CD4-positive, alpha-beta T cell treated with Interferon gamma for 1 hour (primary cell): ENCODE results near the gene TRPM3.

Experiments
- DNase-seq: peaks from one replicate; pipeline ENCODE4 v3.0.0-alpha.2; 2020

The TRPM3 gene

DNA sequence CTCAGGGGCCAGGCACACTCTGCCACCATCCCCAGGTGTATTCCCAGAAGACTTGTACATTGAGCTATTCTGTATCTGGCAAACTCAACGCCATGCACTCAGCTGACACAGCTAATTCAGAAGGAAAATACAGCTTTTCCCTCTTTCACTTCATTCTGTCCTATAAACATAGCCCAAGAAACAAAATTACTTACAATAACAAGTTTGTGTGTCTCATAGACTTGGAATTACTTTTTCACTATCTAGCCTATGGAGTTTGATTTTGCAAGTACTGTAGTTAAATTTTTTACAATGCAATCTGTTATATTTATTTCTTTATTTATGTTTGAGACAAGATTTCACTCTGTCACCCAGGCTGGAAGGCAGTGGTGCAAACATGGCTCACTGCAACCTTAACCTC is 581.9 kb downstream of the TRPM3 start:
- DNase-seq: no peak

DNA sequence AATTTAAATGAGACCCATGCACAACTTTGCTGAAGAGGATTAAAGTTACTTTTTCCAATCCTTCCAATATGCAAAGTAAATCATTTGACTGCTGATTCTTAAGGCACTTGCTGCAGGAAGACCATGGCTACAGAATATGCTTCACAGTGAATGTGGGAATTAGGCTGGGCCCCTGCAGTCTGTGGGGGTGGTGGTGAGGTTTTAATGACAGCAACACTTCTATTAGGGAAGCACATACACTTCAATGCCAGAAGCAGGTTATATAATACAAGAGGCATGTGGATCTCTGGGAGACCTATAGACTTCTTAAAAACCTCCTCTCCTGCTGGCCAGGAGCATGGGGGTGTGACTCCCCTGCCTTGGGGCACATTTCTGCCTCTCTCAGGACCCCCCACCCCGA is 582.4 kb downstream of the TRPM3 start:
- no peak for DNase-seq

DNA sequence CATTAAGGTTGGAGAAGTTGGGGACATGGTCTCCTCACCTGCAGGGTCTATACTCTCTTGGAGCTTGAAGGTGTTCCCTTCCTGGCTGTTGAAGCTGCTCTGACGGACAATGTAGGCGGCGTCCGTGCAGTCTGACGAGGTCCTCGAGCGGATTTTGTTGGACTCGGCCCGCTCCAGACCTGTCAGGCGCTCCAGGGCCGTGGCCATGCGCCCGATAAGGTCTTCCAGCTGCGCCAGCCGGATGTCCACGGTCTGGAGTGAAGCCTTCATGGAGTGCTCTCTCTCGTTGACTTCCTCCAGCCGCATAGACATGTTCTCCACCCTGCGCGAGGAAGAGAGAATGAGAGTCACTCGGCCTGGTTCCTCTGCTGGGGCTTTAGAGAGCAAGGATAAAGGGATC is 584.3 kb downstream of the TRPM3 start:
- DNase-seq: no peak

DNA sequence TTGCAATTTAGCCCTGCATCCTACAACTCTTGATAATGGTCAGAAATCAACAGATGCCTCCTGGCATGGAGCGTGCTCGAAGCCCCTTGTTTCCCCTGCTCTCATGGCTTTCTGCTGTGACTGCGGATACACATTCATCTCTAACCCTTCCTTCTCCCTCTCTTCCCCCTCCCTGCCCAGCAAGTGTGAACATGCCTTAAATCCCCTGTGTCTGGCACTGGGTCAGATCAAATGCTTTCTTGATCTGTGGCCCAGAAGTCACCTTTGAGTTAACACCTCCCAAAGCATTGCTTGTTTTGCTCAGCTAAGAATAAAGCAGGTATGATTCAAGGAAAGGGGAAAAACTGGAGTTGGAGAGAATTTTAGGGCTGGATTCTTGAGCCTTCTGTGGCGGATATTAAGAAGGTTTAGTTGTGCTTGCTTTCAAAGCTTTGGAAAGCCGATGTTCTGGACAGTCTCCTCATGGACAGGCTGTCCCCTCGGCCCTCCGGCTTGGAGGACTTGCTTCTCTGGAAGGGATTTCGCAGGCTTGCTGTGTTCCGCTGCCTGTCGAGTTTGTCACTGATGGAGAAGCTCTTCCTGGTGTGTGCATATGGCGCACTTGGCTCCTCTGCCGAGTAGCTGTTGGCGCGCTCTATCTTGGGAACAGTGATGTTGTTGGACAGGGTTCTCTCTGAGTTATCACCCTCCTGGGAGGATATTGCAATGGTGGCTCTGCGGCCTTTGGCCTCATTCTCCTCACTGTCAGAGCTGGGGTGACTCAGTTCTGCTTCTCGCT is 585.7 kb downstream of the TRPM3 start:
- no peak for DNase-seq

DNA sequence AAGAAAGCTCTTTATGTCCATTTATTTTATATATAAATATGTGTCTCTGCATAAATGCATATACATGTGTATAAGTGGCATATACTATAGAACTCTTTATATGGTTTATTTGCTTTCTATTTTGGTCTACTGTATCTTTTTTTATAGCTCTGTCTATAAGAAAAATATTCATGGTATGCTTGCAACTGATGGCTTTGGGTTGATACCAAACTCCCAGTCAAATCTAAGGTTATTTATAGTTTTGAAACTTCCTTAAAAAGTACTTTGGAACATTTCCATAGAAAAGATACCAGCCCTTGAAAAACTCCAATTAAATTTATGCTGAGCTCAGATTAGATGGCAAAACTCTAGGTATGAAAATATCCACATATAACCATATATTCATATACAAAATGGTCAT is 587.0 kb downstream of the TRPM3 start:
- DNase-seq: no peak

DNA sequence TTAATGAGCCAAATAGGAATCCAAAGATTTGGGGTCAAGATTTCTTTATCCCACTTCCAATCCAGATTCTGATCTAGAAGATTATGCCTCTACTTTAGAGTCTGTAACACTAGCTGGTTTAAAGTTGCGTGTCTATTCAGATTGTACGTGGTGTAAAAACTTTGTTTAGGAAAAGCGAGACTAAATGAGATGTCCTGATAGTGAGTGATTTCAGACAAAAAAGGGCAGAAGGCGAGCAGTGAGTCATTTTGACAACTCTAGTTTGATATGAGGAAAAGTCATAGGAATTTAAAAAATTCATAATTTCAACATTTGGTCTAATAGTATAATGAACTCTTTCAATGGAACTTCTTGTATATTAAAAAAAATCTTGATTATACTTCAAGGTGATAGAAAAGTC is 587.4 kb downstream of the TRPM3 start:
- DNase-seq: no peak

DNA sequence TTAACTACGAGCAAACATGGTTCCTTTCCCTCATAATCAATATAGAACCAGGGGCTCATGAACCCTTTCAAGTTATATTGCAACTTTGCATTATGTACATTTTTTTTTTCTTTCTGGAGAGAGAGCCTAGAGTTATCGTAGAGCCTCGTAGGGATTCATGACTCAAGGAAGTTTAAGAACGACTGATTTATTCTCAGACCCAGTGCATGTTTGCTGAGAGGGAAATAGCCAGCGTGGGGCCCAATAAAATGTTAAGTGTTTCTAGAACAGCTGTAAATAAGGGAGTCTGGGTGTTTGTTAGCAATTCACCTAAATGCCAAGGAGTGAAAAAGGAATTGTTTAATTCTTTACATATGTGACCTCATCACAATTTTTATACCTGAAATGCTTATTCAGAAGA is 587.9 kb downstream of the TRPM3 start:
- no peak for DNase-seq

DNA sequence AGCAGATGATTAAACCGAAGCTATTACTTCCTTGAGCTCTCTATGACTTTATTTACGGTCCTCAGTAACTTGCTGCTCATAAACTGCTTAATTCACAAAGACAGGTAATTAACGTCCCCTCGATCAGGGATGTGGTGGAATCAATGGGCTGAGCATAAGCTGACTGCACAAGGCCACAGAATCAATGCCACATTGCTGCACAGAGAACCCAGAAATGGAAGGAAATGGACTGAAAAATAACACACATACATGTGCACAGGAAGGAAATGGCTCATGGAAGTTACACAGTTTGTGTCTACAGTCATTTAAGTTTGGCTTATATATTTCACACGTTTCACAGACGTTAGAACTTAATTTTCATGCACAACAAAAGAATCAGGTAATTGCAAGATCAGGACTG is 588.7 kb downstream of the TRPM3 start:
- DNase-seq: no peak

DNA sequence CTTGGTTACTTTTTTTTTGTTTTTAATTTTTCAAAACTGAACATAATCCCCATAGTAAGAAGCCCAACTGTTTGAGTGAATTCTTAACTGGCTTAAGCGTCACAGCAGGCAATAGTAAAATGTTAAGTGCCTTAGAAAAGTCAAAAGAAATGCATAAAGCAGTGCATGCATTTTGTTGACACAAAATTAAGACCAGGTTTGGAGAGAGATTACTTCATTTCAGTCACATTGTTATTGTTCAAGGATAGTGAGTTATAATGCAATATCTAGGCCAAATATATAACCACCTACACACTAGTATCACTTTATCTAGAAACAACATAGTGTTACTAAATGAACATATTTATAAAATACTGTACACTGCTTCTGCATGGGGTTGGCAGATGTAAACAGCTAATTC is 590.1 kb downstream of the TRPM3 start:
- no peak for DNase-seq

DNA sequence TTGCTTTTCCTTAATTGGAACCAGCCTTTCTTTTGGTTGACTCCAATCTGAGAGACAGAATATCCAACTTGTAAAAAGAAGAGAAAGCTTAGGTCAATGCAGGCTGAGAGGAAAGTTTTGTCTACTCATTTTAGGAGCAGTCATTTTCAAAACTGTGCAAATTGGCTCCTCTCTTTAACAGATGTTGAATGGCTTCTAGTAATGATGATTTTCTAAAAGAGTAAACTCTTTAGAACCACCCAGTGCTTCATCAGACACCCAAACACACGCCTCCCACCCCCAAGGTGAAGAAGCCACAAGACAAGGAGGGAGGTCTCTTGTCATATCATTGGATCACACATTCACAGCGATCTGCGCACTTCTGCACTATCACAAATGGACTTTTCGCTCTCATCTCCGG is 590.7 kb downstream of the TRPM3 start:
- DNase-seq: no peak

DNA sequence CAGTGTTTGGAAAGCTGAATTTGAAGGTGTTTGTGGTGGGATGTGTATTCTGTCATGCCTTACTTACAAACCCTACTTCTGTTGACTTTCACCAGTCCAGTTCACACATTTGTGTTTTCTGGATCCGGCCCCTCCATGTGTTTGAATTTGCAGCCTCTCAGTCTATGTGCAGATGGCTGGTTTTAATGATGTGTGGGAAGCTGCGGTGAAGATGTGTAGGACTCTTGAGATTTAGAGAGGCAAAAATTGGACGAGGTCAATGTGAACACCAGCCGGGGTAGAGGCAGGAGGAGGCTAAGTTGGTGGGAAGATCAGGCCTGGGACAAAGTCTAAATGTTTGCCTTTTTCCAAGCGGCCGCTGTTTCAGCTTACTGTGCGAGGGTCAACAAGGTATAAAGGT is 591.6 kb downstream of the TRPM3 start:
- DNase-seq: no peak

DNA sequence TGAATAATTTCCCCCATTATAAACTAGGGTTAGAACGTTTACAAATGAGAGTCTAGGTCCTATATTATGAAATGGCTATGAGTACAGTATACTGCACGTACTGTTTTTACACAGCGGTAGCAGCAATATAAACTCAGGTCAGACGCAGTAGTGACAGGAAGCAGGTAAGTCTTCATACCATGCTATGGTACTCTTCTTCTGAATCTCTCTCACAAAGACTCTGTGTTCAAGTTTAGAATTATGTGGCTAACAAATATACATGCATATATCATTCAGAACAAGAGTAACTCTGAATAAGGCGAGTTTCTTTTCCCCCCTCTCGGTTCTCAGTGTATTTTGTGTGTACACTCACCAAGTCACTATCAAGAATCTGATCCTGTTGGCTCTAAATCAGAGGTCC is 592.0 kb downstream of the TRPM3 start:
- DNase-seq: no peak

DNA sequence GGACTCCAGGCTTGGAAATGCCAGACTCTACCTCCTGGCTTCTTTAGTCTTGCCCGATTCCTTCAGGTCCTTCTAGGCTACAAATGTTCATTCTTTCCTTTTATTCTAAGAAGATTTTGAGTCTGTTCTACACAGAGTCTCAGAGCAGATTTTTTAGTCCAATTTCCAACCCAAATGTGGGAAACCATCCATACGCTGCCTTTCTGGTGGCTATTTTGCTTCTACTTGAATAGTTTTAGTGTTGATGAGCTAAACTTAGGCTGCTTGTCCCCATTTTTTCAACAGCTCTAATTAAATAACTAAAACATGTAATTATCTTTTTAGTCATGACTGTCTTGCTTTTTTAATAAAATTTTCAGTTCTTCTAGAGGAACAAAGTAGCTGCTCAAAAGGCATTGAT is 594.5 kb downstream of the TRPM3 start:
- DNase-seq: no peak

DNA sequence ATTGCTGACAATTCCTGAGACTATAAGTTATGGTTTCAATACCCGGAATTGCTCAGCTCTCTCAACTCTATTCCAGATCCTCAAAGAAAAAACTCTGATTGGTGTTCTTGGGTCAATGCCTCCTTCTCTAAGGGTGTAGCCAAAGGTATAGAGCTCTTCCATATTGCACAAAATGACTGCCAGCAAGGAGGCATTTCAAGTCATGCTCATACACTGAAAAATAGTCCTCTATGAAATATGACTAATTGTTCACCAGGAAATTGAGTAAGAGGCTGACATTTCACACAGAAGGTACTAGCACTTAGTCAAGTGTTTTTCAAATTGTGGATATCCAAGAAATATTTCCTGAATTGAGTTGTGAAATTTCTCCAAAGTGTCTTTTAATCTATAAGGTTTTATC is 595.9 kb downstream of the TRPM3 start:
- DNase-seq: no peak

DNA sequence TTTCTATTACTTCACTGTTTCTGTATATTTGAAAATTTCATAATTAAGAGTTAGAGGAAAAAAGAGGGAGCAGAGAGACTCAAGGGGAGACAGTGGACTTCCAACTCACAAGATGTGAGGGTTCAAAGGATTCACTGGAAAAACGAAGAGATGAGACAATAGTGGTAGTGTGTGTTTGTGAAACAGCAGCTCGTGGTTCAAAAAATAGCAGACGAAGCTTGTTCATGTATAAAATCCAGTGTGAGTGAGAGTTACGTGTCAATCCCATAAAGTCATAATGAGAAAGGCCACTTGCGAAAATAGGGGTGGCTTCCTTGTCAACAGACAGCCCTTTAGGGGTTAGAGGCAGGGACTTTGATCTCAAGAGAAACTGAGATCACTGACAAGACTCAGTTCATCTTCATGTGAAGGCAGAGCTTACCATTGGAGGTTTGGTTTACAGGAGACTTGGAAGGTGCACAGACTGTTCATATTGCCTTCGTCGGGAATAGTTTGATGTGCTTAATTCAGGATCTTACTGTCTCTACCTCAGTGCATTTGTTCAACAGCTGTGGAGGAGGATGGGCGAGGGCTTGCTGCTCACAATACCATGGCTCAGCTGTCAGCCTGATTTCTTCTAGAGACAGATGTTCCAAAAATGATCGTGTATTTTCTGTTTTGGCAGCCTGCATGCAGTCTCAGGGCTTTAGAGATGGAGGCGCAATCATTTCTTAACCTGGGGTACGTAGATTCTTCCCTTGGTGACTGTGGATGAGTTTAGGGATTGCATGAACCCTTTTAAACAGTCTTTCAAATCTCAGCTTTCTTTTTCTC is 601.3 kb downstream of the TRPM3 start:
- no peak for DNase-seq

DNA sequence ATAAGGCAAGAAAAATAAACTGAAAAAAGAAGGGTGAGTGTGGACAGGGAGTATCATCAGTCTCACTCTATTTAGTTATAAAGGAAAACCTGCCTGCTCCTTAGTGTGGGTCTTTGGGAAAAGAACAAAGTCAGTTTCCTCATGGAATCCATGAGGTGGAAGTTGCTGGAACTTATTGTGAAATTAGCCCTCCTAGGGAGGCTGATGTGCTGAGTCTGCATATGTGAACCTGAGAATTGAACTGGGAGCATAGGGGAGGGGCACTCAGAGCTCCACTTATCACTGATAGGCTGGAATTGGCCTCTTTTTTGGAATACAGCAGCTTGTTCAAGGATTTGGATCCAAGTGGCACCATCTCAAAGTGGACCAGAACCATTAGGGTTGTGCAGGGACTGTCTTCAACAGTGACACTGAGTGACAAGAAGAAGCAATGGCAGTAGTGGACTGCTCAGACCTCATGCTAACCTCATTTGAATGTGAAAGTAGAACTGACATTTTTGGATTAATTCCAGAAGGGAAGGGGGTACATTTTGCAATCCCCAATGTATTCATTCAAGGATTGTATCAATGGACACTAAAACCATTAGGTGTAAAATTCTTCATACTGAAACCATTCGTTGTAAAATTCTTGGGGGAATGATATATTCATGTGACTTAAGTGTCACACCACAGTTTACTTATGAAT is 603.4 kb downstream of the TRPM3 start:
- DNase-seq: no peak

DNA sequence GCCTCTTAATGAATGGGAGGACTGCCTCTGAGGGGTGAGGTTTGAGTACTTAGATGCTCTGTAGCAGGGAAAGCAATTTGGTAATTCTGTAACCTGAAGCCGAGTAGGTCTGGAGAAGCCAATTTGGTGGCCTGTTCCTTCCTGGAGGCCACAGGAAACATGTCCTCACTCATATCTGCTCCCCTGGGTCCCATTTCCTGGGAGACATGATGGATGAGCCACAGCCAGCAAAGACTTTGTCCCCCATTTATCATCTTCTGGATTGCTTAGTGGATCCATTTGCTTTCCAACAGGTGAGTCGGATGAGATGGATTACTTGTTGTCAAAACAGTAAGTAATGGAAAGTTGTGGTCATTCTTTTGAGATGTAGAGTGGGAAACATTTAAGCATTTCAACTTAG is 607.1 kb downstream of the TRPM3 start:
- no peak for DNase-seq

DNA sequence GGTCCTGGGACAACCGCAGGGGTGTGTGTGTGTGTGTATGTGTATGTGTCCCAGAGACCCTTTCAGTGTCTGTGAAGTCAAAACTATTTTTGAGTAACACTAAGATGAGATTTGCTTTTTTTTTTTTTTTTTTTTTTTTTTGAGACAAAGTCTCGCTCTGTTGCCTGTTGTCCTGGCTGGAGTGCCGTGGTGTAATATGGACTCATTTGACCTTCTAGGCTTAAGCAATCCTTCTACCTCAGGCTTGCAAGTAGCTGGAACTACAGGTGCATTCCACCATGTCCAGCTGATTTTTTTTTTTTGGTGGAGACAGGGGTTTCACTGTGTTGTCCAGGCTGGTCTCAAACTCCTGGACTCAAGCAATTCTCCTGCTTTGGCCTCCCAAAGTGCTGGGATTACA is 609.6 kb downstream of the TRPM3 start:
- DNase-seq: no peak

DNA sequence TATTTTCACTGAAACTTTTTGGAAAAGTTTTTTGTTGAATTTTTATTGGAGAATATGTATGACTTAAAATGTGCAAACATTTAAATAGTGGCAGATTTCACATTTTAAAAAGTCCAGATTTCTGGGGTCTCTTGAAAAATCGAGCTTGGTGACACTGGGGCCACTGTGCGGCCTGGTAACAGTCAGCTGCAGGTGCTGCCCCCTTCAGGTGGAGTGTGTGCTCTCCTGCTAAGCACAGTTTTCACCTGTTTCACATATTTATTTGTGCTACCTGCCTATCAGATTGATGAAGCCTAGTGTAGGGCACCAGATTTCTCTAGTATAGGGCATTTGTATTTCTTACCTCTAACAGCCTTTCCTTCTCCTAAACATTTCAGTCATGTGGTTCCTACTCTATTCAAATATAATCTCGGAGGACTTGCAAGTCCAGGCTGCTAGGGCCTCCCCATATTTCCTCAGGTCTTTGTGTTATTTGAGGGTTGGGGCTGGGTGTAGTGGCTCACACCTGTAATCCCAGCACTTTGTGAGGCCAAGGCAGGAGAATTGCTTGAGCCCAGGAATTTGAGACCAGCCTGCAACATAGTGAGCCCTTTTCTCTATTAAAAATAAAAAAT is 611.2 kb downstream of the TRPM3 start:
- DNase-seq: no peak

DNA sequence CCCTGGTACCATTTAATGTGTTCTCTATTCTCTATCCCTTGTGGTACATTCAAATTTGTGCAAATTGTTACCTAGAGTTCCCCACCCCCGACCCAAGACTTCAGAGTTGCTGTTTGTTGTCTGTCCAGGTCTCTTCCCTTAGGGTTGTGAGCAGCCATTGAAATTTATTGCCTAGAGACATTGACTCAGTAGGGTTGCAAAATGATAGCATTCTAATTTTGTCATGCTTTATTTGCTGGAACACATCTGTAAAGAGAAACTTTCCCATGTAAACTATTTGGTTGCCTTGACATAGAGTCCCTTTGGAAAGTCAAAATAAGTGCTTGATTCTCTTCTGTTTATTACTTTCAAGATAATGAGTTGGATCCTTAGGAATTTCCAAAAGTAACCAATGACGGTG is 615.3 kb downstream of the TRPM3 start:
- DNase-seq: no peak

DNA sequence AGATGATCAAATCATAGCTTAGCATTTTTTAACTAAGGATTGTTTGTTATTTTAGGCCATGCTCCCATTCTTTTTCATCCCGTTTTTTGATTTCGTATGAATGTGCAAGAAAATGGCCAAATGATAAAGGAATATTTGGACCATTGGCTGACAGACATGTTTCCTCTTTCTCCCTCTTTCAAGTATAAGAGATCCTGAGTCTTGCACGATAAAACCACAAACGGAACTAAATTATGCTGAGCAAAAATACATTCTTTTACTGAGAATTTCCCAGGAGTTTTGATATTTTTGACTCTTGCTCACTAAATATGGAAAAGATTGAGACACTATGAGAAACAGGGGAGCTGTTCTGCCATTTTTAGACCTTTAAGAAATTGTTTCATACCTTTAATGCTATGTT is 616.6 kb downstream of the TRPM3 start:
- no peak for DNase-seq

DNA sequence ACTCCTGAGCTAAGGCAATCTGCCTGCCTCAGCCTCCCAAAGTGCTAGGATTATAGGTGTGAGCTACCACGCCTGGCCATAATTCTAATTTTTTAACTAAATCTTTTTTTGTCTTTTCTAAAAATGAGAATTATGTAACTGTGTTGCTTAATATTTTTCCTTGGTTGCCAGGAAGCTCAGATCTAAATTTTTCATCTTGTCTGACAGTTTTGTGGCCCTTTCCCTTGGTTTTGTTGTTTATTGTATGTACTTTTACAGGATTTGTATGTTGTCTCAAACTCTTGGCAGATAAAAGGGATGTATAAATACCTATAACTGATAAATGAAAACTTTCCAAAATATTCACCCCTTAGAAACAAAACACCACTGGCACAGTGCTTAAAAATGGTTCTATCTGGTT is 618.7 kb downstream of the TRPM3 start:
- no peak for DNase-seq

DNA sequence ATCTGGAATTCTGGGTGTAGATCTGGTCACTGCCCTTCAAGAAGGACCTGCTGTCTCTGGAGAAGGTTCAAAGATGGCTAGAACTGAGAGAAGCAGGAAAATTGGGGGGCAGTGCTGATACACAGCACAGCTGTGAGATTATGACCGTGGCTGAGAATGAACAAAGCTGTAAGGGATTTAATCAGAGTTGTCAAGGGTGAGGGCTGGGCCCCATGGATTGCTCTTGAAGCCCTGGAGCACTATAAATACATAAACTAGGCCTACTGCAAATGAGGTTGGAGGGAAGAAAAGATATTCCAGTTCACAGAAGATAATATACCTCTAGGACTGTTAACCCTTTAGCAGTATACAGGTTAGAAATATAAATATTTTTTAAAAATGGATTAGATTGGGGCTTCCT is 620.6 kb downstream of the TRPM3 start:
- no peak for DNase-seq

DNA sequence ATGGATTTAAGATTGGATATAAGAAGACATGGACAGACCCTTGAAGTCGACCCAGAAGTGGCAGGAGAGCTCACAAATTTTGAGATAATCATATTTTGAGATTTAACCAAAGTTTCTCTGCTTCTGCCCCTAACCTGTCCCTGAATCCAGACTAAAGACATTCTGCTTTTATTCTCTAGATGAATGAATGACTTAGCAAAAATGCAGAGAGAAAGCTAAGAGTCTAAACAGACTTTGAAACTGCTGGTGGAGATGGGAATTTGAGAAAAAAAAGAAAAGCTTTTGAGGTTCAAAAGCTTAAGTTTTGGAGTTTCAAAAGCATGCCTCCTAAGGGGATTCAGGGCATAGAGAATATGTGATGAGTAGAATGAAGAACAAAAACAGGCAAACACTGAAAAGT is 621.8 kb downstream of the TRPM3 start:
- no peak for DNase-seq
